HT1080 (cell line): ENCODE results near the gene CHTOP. TPM values are rescaled to one million over a fixed set of nuclear protein-coding genes. Genes with fewer than 3 reads are reported as not detected.
A peak's percentile ranks its signal among the peaks of the same experiment; 100 is the strongest.
"Not testable (repeated sequence)": the region's sequence is repeated elsewhere in the genome, so short reads cannot be mapped to it uniquely, and the experiment has no call there.

Experiments
- DNase-seq: peaks from one replicate; pipeline ENCODE4 v3.0.0-alpha.2; 2015; ENCODE audit warnings: low read depth
- total RNA-seq: library from RNA; depleted of rRNA; stranded (reverse); fragments of >200 nt; shearing (Covaris generic); gene quantifications from 2 replicates; pipeline ENCODE4 v1.2.3, GENCODE V29; 2014

CHTOP gene
- total RNA-seq, 1 experiment from 2014 or later, result 55.8 TPM

- no peak for DNase-seq
These were observed 2.5 kb upstream of the CHTOP start for GRCh38 chr1:153631047-153632022.

- DNase-seq, result no peak
These were observed 609 bp upstream of the CHTOP start for GRCh38 chr1:153633161-153633753.

- no peak for DNase-seq
These were observed 2.0 kb downstream of the CHTOP start for GRCh38 chr1:153635872-153636271.

GRCh38 chr1:153636312-153636711 lies 2.4 kb downstream of the CHTOP start:
- no peak for DNase-seq

GRCh38 chr1:153638261-153638660 lies 4.4 kb downstream of the CHTOP start:
- DNase-seq, result no peak

GRCh38 chr1:153639280-153639679 lies 5.4 kb downstream of the CHTOP start:
- no peak for DNase-seq

- DNase-seq, result not testable (repeated sequence)
These were observed 6.3 kb downstream of the CHTOP start for GRCh38 chr1:153640213-153640612.

GRCh38 chr1:153640861-153641260 lies 7.0 kb downstream of the CHTOP start:
- DNase-seq, result no peak

GRCh38 chr1:153642161-153642560 lies 8.3 kb downstream of the CHTOP start:
- no peak for DNase-seq

- DNase-seq, result no peak
These were observed 9.2 kb downstream of the CHTOP start for GRCh38 chr1:153643100-153643499.

GRCh38 chr1:153643816-153644215 lies 9.9 kb downstream of the CHTOP start:
- no peak for DNase-seq

- DNase-seq, result no peak
These were observed 12.9 kb downstream of the CHTOP start for GRCh38 chr1:153646672-153647345.

GRCh38 chr1:153647346-153647714 lies 13.5 kb downstream of the CHTOP start:
- no peak for DNase-seq

GRCh38 chr1:153648000-153648643 lies 14.3 kb downstream of the CHTOP start:
- no peak for DNase-seq

- no peak for DNase-seq
These were observed 15.4 kb downstream of the CHTOP start for GRCh38 chr1:153649137-153649862.

- DNase-seq, result peak; percentile 25
These were observed 16.0 kb downstream of the CHTOP start for GRCh38 chr1:153649863-153650235.

- DNase-seq, result no peak
These were observed 17.9 kb downstream of the CHTOP start for GRCh38 chr1:153651771-153652170.

GRCh38 chr1:153652805-153653500 lies 19.1 kb downstream of the CHTOP start:
- DNase-seq, result peak; percentile 75

GRCh38 chr1:153655333-153655732 lies 21.5 kb downstream of the CHTOP start:
- DNase-seq, result no peak
